HG03442 (cell line): ENCODE measurements around the gene ZNF688.
"Not testable (repeated sequence)": the region's sequence is repeated elsewhere in the genome, so short reads cannot be mapped to it uniquely, and the experiment has no call there.

Experiments used
- ATAC-seq: cut with Tn5 transposase; IDR thresholded peaks from one replicate; pipeline ENCODE4 v1.9.1; 2021; ENCODE audit warnings: mild to moderate bottlenecking, moderate library complexity; ENCODE audit not compliant: unreplicated experiment

Gene ZNF688

DNA sequence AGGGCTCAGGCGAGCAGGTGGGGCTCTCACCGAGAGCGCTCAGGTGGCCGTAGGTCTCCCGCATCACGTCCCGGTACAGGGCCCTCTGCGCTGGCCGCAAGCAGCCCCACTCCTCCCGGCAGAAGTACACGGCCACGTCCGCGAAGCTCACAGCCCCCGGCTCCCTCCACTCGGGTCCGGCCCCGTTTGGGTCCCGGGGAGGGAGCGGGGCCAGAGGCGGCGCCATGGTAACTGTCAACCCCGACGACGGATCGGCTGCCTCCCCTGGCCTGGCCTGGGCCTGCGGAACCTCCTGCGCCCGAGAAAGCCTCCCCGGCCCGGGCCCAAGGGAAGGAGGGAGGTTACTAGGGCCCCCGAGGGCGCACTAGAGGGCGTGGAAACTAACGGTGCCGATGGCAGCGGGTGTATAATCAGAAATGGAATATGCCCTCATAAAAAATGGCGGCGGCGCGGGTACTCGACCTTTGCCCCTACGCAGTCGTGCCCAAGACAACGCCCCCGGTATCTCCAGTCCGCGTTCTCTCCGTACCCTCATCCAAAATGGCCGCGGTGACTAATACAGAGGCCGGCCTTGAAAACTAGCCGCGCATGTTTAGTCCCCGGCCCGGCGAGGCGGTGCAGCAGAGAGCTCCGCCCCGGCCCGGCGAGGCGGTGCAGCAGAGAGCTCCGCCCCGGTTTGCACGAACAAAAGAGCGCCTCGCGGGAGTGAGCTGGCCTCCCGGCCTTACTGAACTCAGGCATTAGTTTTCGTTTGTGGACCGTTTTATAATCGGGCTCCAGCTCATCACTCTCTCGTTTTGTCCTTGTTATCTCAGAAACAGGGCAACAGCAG is 13.3 kb downstream of the ZNF688 start, which contains the start of gene ZNF764:
TSS of gene ZNF764 (minus strand) at position 418 of the 832 bp plus-strand sequence. CDS start at position 226, 192 bp downstream.
- peak; percentile 87 for ATAC-seq

DNA sequence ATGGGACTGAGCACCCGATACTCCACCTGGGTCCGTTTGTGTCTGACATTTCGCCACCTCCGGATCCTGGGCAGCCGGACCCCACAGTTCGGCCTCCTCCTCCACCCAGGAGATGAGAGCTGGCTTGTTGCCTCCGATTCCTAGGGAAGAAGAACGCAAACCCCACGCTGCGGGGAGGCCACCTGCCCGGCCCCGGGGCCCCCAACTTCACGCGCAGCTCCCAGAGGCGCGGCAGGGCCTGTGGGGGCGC is 13.9 kb downstream of the ZNF688 start:
- ATAC-seq, result no peak

DNA sequence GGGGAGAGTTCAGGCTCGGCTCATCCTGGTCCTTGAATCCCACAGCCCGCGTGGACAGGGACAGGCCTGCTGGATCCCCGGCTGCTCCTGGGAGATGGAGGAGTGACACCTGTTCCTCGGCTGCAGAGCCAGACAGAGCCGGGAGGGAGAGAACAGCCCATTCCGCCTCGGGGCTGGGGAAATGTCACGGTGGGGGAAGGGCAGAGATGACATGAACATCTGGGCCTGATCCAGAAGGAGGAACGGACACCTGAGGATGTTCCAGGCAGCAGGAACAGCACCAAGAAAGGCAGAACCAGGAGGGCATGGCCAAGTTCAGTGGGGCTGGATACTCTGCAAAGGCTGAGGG is 15.4 kb downstream of the ZNF688 start:
- ATAC-seq, result no peak

DNA sequence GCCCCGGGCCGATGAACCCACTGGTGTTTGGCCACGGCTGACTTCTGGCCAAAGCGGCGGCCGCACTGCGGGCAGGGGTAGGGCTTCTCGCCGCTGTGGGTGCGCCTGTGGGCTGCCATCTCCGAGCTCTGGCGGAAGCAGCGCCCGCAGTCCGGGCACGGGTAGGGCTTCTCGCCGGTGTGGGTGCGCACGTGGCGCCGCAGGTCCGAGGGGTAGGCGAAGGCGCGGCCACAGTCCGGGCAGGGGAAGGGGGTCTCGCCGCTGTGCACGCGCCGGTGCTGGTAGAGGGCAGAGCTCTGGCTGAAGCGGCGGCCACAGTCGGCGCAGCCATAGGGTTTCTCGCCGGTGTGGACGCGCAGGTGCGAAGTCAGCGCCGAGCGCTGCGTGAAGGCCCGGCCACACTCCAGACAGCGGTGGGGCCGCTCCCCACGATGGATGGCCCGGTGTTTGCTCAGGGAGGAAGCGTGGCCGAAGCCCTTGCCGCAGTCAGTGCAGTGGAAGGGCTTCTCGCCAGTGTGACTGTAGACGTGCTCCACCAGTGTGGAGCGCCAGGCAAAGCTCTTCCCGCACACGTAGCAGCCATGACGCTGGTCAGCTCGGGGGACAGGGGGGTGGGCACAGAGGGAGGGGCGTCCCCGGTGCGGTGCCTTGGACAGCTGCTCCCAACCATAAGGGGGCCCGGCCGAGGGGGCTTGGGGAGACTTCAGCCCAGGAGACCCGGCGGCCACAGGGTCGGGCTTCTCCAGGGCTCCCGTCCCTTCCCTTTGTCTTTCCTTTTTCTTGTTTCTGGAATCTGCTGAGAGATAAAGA is 16.0 kb downstream of the ZNF688 start:
- ATAC-seq, result no peak

DNA sequence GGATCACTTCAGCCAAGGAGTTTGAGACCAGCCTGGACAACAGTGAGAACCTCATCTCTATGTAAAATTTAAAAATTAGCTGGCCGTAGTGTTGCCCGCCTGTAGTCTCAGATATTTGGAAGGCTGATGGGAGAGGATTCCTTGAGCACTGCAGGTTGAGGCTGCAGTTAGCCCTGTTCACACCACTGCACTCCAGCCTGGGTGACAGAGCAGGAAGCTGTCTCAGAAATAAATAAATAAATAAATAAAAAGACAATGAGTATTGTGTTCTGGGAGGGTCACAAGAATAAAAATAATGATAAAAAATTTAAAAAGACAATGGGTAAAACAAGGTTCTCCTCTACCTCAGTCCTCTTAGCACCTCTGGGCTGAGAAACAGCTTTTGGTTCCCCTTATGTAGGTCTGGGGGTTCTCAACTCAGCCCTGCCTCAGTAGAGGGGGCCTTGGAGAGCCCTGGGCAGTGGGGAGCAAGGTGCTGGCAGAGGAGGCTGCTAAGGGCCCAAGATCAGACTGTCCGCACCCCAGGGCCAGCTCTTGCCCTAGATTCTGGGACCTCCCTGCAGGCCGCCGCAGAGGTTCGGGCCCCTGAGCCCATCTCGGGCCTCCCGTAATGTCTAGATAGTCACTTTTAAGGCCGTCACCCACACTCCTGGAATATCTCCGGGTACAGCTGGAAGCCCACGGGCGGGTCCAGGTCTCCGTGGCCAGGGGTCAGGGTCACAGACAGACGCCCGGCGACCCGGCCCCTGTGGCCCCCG is 16.8 kb downstream of the ZNF688 start:
- ATAC-seq, result no peak

DNA sequence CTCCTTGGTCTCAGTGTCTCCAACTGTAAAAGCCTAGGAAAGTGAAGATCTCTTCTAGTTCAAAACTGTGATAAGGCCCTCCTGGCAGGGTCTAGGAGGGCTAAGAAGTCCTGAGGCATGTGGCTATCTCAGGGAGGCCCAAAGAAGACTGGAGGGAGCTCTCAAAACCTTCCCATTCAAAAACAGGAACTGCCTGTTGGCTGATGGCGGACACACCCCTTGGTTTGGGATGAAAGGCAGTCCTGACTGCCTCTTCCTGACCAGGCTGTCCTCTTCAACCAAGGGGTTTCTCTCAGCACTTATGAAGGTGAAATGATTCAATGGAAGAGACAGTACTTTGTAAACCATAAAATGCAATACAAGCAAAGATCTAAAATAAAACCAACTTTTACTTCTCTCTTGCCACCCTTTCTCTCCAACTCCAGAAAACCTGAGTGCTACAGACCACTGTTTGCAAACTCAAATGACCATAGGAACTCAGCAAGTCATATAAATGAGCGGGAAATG is 18.1 kb downstream of the ZNF688 start:
- no peak for ATAC-seq

DNA sequence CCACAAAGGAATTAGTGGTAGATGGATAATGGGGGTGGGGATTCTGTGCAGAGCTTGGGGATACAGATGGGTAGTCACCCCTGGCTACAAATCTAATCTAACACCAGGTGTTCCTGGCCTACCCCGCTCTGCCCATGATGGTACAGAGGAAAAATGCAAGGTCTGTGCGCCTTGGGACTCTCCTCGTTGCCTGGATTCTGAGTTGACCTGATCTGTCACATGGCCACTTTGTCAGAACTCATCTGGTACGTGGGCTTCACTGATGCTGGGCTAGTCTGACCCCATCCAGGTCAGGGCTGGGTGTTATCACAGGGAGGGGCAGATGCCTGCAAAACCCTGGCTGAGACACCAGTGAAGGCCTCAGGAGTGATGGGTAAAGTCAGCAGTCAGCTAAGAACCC is 18.6 kb downstream of the ZNF688 start:
- ATAC-seq, result no peak

DNA sequence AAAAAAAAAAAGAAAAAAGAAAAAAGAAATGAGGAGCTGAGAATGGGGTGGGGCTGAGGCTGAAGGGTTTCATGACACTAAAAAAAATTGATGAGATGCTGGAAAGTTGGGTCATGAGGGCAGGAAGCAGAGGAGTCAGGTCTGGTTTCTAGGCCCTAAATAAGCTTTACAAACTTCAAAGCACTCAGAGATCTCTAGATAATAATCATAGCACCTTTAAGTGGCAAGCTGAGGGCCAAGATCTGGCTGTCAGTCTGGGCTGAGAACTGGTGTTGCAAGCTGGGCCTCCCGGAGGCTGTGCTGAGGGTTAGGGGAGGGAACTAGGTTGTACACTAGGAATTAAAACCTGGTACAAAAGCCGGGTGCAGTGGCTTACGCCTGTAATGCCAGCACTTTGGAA is 19.7 kb downstream of the ZNF688 start:
- ATAC-seq, result no peak

DNA sequence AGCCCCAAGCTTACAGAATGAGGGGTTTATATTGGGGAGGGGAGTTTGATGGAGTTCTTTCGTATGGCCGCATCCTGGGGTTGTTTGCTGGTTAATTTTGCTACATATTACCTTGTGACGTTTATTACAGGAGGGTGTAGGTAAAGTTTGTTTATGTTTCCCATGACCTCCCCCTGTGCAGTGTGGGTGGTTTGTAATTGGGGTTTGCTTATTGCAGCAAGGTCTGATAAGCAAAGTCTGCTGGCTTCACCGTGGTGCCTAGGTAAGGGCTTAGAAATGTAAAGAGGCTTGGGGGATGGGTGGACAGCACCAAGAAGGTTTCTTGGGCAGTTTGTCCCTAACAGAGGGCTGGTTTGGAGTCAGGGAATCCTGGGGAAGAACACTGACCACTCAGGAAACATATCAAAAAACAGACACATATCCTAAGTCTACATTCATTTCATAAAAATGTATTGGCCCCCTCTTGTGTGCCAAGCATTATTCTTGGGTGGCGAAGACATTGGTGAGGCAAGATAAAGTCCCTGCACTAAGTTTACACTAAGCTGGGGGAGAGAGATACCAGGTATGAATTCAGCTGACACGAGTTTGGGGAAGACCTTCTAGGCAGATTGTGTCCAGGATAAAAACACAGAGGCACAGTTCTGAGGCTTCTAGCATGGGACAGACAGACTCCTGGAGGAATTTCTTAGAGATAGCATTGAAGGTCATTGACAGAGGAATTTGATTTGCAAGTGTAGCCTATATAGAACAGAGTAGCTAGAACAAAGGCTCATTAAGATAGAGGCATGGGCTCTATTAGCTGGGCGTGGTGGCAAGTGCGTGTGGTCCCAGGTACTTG is 22.9 kb downstream of the ZNF688 start:
- no peak for ATAC-seq

DNA sequence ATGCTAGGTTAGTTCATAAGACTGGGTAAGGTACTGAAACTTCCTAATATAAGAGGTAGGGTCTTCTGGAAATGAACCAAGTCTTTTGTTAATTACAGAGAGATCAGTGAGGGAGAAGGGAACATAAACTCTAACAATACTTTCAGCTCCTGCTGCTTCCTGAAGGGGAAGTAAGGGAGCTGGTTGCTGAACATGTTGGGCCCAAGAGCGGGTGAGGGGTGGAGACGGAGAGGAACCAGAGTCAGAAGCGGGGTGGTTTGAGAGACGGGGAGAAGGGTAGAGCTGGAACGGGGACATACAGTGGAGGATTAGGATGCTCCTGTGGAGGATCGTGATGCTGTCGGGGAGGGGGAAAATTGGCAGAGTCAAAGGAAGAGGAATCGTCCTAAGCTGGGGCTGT is 25.4 kb downstream of the ZNF688 start:
- ATAC-seq, result no peak

DNA sequence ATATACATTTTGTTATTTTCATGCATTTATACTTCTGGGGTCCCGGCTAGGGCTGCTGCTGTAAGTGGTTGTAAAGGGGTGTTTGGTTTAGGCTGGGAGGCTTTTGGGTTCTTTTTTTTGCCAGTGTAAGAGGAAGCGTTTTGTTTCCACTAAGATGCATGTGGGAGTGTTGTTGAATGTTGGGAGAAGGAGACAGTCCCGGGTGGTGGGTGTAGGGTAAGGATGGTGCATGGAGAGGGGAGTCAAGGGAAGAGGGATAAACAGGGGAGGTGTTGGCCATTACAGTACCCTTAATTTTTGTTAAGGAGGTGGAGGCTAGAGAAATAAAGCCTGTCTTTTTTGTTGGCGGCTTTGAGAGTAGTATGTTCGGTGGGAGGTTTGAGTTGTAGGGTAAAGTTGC is 28.4 kb downstream of the ZNF688 start:
- no peak for ATAC-seq

DNA sequence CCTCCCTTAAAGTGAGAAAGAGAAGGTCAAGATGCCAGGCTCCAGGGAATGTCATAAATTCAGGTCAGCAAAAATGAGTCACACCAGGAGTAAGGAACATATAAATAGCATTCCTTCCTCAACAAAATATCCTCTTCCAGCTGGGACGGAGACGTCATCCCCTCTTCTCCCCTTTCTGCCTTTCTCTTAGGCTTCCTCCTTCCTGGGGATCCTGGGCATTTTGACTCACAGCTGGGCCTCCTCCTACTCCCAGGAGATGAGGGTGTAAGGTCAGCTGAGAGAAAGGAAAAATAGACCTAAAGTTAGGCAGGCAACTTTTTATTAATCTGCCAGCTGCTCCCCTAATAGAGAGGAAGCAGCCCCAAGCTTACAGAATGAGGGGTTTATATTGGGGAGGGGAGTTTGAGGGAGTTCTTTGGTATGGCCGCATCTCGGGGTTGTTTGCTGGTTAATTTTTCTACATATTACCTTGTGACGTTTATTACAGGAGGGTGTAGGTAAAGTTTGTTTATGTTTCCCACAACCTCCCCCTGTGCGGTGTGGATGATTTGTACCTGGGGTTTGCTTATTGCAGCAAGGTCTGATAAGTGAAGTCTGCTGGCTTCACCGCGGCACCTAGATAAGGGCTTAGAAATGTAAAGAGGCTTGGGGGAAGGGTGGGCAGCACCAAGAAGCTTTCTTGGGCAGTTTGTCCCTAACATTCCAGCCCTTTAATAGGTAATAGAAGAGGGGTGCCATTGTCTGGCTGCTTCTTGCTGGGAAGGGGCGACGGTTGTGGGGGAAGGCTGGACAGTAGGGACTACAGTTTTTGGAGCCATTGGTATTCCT is 29.8 kb downstream of the ZNF688 start:
- no peak for ATAC-seq

DNA sequence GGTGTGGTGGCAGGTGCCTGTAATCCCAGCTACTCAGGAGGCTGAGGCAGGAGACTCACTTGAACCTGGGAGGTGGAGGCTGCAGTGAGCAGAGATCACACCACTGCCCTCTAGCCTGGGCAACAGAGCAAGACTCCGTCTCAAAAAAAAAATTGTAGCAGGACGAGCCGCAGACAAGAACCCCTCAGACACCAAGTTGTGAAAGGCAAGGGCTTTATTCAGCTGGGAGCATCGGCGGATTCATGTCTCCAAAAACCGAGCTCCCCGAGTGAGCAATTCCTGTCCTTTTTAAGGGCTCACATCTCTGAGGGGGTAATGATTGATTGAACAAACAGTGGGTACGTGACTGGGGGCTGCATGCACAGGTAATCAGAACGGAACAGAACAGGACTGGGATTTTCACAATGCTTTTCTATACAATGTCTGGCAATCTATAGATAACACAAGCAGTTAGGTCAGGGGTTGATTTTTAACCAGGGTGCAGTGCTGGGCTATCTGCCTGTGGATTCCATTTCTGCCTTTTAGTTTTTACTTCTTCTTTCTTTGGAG is 30.5 kb downstream of the ZNF688 start:
- ATAC-seq, result not testable (repeated sequence)

DNA sequence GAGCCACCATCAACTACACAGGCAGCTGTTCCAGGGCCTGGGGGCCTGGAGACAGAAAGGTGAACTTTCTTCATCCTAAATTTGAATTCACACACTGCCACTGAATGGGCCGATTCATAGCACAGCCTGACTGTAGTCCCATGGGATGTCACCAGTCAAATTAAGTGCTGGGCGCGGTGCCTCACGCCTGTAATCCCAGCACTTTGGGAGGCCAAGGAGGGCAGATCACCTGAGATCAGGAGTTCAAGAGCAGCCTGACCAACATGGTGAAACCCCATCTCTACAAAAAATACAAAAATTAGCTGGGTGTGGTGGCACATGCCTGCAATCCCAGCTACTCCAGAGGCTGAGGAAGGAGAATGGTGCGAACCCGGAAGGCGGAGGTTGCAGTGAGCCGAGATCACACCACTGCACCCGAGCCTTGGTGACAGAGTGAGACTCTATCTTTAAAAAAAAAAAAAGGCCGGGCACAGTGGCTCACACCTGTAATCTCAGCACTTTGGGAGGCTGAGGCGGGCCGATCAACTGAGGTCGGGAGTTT is 31.5 kb downstream of the ZNF688 start:
- ATAC-seq, result not testable (repeated sequence)

DNA sequence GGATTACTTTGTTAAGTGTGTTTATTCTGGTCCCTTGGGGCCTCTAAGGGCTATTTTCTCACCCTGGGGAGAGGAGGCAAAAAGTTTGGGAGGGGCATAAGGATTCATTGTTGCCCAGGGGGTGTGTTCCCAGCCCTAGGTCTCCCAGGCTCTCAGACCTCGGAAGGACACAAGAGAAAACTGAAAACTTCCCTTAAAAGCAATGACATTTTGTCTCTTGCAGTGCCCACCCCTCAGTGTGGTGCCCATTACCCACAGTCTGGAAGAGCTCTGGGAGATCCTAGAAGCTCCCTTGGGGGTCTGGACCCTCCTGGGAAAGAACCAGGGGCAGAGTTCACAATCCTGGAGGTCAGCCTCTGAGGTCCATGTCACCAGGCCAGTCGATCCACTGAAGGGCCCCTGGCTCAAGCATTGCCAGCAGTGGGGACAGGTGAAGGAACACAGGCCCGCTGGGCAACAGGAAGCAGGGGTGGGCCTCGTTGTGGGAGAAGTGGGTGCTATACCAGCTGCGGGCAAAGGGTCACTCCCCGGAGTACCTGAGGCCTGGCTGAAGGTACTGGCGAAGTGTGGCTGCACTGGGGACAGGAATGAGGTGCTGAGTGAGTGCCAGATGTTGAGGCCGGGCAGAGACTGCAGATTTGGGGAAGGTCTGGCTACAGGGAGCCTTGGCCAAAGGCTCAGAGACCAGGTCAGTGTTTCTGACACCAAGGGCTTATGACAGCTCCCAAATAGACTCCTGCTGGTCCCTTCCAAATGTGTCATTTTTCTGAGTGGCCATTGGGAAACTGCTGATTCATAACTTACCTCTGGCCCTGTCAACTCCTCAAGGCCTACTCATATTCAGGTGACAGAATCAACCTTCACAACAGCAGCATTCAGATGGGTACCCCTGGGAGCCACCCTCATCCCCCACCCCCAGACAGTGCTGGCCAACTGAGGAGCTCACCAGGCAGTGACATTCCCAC is 32.2 kb downstream of the ZNF688 start:
- no peak for ATAC-seq

DNA sequence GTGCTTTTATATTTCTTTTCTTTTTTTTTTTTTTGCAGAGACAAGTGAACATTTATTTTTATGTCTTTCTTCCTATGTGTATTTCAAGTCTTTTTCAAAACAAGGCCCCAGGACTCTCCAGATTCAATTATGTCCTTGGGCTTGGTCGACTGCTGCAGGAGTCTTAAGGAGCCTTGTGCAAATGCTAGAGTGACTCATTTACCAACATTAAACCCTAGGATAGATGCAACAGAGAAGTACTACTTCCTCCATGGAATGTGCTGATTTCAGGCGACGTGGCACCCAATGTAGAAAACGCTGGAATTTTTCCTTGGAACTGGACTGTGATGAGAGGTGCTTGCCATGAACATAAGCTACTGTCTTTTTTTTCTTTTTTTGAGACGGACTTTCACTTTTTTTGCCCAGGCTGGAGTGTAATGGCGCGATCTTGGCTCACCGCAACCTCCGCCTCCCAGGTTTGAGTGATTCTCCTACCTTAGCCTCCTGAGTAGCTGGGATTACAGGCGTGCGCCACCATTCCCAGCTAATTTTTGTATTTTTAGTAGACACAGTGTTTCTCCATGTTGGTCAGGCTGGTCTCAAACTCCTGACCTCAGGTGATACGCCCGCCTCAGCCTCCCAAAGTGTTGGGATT is 35.0 kb downstream of the ZNF688 start:
- not testable (repeated sequence) for ATAC-seq

DNA sequence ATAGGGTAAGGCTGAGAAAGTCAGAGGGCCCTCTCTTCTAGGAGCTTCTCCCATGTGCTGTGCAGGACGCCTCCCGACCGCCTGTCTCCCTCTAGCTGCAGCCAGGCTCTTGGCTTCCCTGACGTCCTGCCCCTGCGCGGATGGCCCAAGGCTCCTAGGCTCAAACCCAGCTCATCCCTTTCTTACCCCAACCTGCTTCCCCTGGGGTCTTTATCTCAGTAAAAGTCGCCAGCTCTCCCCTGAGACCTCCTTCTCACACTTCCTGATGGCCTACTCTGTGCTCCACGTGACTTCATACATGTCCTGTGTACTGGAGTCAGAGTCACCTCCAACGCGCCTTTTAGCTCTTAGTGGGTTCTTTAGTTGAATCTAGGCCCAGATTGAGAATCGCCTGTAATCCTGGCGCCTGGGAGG is 35.7 kb downstream of the ZNF688 start:
- no peak for ATAC-seq
